ENCODE data around the gene OR6J1.

GRCh38 chr14:22587247-22587646 lies 56.9 kb downstream of the OR6J1 start:
- TF ChIP-seq, protein P1, sequence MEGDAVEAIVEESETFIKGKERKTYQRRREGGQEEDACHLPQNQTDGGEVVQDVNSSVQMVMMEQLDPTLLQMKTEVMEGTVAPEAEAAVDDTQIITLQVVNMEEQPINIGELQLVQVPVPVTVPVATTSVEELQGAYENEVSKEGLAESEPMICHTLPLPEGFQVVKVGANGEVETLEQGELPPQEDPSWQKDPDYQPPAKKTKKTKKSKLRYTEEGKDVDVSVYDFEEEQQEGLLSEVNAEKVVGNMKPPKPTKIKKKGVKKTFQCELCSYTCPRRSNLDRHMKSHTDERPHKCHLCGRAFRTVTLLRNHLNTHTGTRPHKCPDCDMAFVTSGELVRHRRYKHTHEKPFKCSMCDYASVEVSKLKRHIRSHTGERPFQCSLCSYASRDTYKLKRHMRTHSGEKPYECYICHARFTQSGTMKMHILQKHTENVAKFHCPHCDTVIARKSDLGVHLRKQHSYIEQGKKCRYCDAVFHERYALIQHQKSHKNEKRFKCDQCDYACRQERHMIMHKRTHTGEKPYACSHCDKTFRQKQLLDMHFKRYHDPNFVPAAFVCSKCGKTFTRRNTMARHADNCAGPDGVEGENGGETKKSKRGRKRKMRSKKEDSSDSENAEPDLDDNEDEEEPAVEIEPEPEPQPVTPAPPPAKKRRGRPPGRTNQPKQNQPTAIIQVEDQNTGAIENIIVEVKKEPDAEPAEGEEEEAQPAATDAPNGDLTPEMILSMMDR (IDR thresholded peaks at IDR 0.05; ENCODE audit: low read length) = no peak
- no peak for TF ChIP-seq EZH2phosphoT487 (IDR thresholded peaks at IDR 0.05; ENCODE audit: low read length)

Data from MM.1S (cell line).